ENCODE data around the gene PLEKHG7. TPM values are rescaled to one million over a fixed set of nuclear protein-coding genes. Genes with fewer than 3 reads are reported as not detected.

The PLEKHG7 gene
- total RNA-seq, 4 donors from 2014 or later, result not detected

DNA sequence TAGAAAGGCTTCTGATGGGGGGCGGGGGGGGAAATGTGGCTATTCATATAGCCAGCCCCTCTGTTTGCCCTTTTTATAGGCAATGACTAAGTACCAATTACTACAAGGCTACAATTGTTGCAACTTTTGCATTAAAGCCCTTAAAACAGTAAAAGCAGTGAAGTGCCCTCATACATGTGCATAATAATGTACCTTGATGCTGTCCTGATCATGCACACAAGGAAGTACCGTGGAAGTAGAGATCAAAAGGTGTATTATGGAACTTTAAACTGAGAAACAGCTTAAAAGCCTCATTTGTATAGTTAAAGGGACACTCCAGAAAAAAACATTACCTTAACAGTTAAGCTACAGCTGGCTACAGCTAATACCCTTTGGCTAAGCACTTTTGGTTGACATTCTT lies 111.8 kb downstream of the PLEKHG7 start:
- no peaks in the 10 kb centered on the region for H3K4me1 ChIP-seq
- no peaks in the 10 kb centered on the region for H3K9me3 ChIP-seq
- WGBS, 2 donors, result 77 to 95% methylated on average over 2 of the region's 2 CpGs
- H3K4me3 ChIP-seq, result no peak overlapping the region
- H3K27ac ChIP-seq, result no peak overlapping the region
- H3K36me3 ChIP-seq, result peaks cover 0 to 95% (median 10%) of the 10 kb centered on the region in 3 donors
- TF ChIP-seq, protein P1, sequence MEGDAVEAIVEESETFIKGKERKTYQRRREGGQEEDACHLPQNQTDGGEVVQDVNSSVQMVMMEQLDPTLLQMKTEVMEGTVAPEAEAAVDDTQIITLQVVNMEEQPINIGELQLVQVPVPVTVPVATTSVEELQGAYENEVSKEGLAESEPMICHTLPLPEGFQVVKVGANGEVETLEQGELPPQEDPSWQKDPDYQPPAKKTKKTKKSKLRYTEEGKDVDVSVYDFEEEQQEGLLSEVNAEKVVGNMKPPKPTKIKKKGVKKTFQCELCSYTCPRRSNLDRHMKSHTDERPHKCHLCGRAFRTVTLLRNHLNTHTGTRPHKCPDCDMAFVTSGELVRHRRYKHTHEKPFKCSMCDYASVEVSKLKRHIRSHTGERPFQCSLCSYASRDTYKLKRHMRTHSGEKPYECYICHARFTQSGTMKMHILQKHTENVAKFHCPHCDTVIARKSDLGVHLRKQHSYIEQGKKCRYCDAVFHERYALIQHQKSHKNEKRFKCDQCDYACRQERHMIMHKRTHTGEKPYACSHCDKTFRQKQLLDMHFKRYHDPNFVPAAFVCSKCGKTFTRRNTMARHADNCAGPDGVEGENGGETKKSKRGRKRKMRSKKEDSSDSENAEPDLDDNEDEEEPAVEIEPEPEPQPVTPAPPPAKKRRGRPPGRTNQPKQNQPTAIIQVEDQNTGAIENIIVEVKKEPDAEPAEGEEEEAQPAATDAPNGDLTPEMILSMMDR (IDR thresholded peaks at IDR 0.05), result no peak
- no peak for TF ChIP-seq POLR2A (IDR thresholded peaks at IDR 0.05)
- intact Hi-C loops (cut with DNase I), result no loop called here
- DNase-seq, result no peak
- no peaks in the 10 kb centered on the region for H3K27me3 ChIP-seq

DNA sequence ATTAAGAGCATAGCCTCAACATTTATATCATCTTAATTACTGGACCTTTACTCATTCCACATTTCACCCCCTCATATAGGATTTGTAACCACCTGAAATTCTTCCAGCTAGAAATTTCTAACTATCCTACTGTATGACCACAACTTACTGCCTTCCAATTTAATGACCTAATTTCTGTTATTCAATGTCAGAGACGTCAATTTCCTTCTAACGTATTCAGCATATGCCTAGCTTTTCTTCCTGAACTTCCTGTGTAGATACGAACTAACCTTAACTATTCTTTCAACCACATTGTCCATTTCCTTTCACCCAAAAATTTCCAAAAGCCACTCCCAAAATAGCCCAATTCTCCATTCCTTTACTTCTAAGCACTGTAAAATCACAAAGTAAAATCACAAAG lies 118.4 kb downstream of the PLEKHG7 start:
- Histone ChIP-seq H3K36me3 (peaks cover 0 to 77% (median 4%) of the 10 kb centered on the region in 3 donors), H3K4me1 (no peaks in the 10 kb centered on the region), H3K27ac (no peak overlapping the region), H3K4me3 (no peak overlapping the region), H3K27me3 (no peaks in the 10 kb centered on the region), H3K9me3 (no peaks in the 10 kb centered on the region)
- intact Hi-C loops (cut with DNase I), result no loop called here
- no peak for DNase-seq
- WGBS, 2 donors, result 73 to 76% methylated on average over 3 of the region's 3 CpGs
- TF ChIP-seq POLR2A (IDR thresholded peaks at IDR 0.05), result no peak
- TF ChIP-seq, protein P1 (IDR thresholded peaks at IDR 0.05), result no peak

Other genes with a start within 250 kb of the PLEKHG7 start
- 10 to 100 TPM; 17.2 to 58.1 (median 31.0) TPM for gene EEA1, start 226.3 kb downstream of the PLEKHG7 start, total RNA-seq

All from esophagus squamous epithelium (tissue), 5 donors.